Measurements from ENCODE around the gene ABLIM2.
"Not testable (repeated sequence)": the region's sequence is repeated elsewhere in the genome, so short reads cannot be mapped to it uniquely, and the experiment has no call there.

Gene ABLIM2

DNA sequence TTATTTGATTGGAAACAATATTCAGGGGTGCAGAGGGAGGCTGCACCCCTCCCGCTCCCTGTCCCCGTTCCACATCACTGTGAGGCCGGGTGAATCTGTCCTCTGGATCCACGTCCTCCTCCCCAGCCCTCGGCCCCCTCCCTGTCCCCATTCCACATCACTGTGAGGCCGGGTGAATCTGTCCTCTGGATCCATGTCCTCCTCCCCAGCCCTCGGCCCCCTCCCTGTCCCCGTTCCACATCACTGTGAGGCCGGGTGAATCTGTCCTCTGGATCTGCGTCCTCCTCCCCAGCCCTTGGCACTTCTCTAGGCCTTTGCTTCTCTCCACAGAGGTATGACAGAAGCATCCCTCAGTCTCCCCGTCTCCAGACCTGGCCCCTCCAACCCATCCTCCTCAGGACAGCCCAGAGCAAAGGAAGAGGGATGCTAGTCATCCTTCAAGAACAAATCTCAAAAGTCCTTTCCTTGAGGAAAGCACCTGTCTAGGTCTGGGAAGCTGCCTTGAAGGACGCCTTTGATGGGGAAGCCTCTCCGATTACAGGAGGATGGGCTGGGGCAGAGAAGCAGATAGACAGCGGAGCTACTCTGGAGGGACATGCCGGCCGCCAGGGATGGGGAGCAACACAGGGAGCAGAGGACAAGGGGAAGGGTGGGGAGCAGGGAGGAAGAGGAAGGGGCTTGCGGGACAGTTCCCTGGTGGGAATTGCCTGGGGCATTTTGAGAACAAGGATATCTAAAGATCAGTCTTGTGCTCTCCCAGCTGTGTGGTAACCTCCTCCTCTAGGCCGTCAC lies 208.1 kb downstream of the ABLIM2 start:
- DNase-seq: no peak

DNA sequence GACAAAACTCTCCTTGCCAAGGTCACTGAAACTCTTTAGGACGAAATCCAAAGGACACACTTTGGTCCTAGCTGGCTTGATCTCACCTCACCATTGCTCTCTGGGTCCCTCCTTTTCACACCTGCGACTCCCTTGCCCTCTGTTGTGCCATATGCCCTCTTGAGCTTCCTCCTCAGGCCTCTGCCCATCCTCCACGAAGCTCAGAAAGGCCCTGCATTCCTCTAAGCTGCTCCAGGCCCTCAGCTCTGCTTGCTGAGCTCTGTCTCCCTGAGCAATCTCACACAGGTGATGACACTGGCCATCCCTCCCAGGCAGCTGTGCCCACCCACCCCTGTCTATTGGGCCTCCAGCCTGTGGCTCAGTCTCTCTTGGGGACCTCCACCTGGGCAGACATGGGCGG lies 208.9 kb downstream of the ABLIM2 start:
- DNase-seq: no peak

DNA sequence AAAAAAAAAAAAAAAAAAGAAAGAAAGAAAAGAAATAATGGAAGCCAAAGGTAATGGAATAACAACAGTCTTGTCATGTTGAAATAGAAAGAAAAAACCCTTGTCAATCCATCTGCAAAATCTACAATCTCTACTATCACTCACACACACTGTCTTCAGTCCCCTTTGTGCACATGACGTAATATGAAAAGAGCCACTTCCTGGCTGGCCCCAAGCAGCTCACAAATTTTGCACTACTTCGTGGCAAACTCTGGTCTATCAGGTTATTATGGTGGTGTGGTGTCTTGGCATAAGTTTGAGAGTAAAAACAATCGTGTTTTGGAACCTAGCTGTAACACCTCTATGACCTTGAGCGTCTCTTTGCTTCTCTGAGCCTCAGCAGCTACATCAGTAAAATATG lies 210.7 kb downstream of the ABLIM2 start:
- no peak for DNase-seq

DNA sequence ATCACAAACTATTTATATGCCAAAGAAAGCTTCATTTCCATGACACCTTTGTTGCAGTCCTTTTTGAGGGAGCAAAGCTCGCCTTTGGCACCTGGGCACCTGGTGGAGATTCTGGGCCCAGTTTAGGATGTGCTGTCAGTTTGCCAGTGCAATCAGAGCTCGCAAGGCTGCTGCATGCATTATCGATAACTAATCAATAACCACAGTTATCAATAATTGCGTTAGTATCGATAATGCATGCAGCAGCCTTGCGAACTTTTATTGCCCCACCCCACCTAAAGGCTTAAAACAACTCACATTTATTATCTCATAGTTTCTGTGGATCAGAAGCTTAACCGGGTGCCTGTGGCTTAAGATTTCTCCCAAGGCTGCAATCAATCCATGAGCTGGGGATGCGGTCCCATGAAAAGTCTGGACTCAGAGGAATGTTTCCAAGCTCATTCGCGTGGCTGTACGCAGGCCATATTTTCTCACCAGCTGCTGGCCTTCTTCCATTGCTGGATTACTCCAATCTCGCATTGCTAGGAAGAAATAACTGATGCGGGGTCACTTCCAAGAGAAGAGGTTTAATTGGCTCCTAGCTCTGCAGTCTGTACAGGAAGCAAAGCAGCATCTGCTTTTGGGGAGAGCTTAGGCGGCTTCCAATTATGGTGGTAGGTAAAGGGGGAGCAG lies 212.8 kb downstream of the ABLIM2 start:
- no peak for DNase-seq

DNA sequence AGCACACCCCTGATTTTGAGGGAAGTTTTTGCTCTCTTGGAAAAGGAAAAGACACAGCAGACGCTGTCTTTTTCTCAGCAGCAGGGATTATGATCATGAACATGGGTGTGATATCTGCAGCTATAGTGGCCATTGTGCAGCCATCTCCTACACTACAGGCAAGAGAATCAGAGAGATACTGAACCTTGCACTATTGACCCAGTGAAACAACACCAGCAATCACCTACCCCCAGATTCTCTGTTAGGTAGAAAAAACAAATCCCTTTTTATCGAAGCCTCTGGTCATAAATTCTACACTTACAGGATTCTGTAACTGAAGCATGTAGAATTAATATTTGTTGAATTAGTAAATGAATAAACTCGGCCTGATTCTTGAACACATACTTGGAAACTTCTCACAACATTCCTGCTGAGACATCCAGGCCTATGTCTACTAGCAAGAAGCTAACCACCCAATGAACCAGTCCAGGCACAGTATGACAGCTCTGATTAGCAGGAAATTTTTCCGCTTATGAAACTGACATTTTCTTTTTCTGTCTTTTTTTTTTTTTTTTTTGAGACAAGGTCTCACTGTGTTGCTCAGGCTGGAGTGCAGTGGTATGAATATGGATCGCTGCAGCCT lies 213.9 kb downstream of the ABLIM2 start:
- no peak for DNase-seq

DNA sequence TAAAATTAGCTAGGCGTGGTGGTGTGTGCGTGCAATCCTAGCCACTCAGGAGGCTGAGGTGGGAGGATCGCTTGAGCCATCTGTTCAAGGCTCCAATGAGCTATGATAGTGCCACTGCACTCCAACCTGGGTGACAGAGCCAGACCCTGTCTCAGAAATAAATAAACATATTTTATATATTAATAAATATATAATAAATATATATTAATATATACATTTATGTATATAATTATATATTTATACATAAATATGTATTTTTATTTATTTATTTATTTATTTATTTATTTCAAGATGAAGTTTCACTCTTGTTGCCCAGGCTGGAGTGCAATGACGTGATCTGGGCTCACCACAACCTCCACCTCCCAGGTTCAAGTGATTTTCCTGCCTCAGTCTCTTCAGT lies 214.9 kb downstream of the ABLIM2 start:
- not testable (repeated sequence) for DNase-seq

DNA sequence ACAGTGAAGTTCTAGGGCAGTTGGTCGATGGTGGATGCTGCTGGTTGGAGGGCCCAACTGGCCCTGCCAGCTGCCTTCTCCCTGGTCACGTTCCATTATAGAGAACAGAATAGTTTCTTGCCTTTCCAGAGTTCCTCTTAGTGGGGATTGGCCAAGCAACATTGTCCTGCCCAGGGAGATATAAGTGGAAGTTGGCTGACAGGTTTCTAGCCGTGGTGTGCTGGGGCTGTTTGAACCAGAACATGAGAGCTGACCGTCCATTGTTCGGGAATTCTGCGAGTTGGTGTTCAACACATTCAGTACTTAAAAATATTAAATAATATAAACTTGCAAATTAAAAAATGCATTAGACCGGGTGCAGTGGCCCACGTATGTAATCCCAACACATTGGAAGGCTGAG lies 215.4 kb downstream of the ABLIM2 start:
- no peak for DNase-seq

DNA sequence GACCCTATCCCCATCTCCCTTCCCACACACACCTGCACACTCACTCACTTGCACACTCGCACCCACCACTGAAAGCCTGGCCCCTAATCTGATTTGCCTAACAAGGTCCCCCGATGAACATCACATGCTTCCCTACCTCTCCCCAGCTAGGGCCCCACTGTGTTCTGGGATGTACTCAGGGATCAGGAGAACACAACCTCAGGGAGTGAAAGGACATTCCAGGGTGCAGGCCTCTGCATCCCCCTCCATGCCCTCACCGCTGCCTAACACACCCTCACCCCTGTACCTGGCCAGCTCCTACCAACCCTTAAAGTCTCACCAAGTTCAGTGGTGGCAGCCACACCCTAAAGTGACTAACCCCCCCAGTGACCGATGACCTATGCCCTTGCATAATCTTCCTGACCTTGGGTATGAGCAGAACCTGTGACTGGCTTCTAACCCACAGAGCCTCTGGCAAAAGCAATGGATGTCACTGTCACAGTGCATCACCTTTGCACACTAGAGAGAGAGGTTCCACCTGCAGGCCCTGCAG lies 216.6 kb downstream of the ABLIM2 start:
- no peak for DNase-seq

DNA sequence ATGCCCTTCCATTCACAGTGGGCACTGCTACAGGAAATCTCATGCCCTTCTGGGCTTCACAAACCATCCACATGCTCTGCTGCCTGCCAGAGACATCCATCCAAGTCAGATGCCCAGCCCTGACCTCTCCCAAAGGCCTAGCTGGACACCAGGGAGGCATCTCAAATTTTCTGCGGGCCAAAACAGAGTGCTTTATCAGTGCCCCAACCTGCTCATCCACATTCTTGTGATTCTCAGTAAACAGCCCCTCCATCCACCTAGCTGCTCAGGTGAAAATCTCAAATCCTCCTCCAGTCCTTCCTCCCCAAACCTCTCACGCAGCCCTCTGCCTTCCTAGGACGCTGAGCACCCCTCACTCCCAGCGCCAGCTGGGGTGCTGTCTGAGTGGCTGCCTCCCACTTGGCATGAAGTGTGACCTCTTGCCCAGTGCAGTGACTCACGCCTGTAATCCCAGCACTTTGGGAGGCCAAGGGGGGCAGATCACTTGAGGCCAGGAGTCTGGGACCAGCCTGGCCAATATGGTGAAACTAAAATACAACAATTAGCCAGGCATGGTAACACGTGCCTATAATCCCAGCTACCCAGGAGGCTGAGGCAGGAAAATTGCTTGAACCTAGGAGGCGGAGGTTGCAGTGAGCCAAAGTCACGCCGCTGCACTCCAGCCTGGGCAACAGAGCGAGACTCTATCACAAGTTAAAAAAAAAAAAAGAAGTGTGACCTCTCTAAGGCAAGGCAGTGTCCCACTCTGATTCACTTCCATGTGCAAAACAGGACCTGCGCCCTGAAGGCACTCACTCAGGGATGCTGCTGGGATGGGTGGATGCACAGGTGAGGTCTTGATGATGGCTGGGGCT lies 217.3 kb downstream of the ABLIM2 start:
- DNase-seq: no peak

DNA sequence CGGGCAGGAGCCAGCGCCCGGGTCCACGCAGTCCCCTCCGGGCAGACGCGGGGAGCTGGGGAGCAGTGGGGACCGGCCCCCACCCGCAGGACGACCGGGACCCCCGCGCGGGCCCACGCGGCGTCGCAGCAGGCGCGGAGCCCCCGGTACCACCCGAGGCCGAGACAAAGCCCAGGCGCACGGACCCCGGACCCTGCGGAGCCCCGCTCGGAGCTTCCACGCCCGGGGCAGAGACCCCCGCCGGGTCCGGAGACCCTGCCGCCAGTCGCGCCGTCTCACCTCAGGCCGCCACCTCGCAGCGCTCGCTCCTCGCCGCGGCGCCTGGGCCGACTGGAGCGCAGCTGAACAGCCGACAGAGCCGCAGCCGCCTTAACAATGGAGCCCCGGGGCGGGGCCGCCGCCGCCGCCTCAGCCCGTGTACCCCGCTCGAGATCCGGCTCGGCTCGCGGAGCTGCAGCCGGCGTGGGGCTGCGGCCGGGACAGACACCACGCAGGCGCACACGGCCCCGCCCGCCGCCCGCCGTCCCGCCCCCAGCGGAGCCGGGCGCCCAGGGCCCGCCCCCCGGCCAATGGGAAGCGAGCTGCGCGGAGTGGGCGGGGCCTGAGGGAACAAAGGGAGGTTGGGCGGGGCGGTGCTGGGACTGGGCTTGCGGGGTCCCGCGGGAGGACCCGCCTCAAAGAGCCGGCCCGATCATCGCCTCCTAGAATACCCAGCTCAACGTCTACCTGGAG lies 219.1 kb downstream of the ABLIM2 start, which contains the start of gene AFAP1:
AFAP1 (minus strand) TSS at position 485 of the 732 bp plus-strand sequence. CDS start 67,783 bp downstream, outside the sequence.
- DNase-seq: peak; percentile 85

DNA sequence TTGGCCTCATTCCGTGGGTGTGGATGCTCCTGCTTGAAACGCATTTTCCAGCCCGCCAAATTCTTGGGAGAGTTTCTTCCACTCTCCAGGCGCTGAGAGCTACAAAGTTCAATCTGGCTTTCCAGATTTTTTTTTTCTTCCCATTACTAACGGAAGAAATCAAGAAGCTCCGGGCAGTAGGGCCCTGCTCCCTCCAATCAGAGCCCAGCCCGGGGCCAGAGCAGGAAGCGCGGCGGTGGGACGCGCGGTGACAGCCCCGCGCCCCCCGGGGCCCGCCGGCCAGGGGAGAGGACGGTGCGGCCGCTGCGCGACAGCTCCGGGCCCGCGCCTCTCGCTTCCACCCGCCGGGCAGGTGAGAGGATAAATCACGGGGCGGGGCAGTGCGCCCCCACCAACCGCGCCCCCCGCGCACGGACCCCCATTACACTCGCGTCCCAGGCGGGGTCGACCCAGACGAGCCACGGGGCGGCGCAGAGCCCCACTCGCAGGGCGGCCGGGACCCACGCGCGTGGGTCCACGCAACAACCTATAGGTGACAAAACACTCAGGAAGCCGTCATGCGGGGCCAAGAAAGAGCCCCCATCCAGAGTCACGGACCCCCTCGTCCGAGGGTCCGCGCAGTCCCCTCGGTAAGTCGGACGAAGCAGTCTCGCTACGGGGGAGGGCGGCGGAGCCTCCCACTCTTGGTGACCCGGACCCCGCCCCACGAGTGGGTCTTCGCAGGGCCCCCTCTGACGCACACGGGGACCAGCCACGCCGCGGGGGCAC lies 219.8 kb downstream of the ABLIM2 start:
- peak; percentile 4 for DNase-seq

DNA sequence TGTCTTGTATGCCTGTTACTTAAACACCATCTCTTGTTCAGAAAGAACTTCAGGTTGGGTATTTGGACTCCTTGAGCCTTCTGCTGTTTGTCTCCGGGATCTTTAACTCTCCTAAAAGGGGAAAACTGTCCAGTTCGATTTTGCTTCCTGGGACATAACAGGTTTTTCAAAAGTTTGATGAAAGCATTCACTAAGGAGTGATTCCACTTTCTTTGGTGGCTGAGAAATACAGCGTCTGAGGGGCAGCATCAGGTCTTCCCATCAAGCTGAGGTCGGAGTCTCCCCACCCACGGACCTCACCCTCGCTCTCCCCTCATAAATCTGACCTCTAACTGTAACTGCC lies 220.4 kb downstream of the ABLIM2 start:
- no peak for DNase-seq

DNA sequence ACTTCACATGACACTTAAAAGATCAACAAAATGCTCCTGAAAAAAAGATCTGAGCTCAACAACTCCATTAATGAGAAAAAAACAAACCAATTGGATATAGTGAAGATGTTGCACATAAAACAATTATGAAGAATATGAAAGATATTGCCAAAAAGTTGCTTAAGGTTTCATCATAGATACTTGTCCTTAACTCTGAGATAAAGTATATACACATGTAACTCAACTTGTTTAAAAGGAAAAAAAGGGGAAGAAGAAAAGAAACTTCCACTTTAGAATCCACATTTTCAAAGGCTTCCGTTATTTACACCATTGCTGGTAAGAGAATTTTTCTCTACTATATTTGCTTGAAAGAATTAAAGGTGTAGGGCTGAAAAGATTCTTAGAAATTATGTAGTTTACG lies 221.6 kb downstream of the ABLIM2 start:
- no peak for DNase-seq

DNA sequence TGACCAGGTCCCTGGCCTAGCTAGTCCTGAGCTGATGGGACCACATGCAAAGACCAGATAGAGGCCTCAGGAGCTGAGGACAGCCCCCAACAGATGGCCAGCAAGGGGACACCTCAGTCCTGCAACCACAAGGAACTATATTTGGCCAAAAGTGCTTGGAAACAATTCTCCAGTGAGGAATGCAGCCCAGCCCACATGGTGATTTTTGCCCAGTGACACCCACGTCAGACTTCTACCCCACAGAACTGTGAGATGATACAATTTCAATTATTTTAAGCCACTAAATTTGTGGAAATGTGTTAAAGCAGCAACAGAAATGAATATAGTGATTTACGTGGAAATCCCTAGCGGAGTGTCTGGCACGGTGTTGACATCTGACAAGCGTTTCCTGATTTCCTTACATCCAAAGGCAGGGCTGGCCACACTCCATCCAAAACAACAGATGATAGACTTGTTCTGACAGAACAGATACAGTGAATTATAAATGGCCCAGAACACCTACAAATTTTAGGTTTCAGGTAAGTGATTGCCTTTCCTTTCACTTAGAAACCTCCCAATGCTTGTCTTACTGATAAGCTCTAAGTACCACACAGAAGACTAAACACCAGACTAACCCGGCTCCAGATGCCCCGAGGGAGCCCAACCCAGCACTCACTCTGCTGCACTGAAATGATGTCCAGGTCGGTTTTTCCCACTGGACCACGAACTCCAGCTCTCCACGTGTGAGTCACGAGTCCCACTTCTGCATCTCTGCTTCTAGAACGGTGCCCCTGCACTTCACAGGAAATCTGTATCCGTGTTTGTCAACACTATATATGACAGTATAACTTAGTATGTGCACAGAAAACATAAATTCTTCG lies 224.7 kb downstream of the ABLIM2 start:
- no peak for DNase-seq

DNA sequence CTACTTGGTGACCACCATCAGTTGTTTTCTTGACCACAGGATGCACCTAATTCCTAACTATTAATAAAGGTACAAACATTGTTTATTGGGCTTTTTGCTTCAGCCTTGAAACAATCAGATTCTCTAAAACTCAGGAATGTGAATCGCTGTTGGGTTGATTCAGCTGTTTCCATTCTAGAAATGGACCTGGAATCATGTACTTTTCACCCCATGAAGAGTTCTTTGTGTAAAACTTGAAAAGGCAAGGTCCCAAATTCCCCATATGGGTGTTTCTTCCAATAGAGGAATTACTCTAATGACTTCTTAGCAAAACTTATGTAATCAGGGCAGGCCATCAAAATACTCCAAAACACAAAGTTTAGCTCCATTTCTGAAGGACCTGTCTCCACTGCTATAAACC lies 226.3 kb downstream of the ABLIM2 start:
- no peak for DNase-seq

DNA sequence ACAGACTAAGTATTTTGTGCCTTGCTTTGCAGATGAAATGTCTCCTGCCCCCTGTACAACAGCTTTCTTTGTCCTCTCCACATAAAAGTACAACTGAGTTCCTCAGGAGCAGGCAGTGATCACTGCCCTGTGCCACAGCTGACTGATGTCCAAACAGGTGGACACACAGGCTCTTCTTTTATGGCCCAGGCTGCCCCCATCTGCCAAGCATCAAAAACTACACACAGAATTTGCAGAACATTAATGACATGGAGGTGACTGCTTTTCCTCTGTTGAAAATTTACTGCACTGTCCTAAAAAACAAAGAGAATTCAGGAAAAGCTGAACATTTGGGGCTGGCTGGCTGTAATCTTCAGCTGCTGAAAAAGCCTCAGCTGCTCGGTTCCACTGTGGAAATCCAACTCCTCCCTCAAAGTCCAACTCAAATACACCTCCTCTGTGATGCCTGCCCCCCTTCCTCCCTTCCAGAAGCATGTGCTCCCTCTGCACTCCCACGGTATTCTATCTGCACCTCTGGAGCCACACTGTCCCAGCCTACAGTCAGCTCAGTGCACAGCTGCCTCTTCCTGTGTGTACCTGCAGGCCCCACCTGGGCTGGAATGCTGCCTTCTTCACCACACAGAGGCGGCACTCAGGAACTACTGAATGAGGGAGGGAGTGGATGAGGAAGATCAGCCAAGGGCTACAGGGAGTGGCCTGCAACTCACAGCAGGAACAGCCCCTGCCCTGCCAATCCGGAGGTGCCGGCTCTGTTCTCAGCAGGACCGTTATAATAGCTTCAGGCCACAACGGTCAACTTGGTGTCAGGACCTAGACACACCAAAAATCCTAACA lies 229.3 kb downstream of the ABLIM2 start:
- no peak for DNase-seq

DNA sequence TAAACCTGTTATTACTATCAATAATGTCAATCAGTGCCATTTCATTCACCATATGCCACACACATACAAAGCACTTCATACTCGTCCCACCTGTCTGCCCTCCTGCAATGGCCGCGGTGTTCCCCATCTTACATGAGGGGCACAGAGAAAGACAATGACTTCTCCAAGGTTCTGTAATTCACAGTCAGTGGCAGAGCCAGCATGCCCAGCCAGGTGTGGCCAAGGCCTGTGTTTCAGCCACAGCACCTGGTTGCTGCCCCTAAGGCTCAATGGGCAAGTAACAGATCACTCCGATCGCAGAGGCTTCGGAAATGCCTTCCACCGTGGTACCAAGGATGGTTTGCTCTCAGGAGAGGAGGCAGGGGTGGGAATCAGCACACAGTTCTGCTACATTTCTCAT lies 229.9 kb downstream of the ABLIM2 start:
- no peak for DNase-seq

DNA sequence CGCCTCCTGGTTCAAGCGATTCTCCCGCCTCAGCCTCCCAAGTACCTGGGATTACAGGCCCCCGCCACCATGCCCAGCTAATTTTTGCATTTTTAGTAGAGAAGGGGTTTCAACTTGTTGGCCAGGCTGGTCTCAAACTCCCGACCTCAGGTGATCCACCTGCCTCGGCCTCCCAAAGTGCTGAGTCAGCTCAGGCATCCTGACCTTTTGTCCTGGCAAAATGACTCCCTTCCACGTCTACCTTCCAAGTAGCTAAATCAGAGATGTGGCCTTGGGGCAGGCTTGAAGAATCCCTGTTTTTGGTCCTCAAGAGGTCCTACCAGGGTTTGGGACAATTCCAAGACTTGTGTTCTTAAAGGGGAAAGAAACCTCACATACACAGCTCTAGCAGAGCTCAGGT lies 231.8 kb downstream of the ABLIM2 start:
- DNase-seq: no peak

DNA sequence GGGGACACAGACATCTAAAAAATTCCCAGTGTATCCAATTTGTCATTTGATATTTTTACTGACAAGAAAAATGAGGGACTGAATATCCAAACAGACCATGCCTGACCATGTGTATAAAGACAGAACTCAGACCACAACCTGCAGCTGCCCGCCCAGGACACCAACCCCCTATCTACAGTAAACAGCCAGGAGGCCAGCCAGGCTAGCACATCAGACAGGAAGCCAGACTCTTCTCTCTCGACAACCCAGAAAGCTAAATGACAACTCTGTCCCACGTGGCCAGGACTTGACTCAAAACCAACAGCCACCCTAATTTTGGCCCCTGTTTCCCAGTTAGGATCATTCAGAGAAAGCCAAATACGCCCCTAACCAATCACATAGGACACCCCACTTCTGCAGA lies 234.0 kb downstream of the ABLIM2 start:
- no peak for DNase-seq
